Left ventricle myocardium inferior (tissue), 1 donor: ENCODE data around the gene PTPRC. TPM values are rescaled to one million over a fixed set of nuclear protein-coding genes. Genes with fewer than 3 reads are reported as not detected.

Source experiments
- DNase-seq: peaks from one replicate; pipeline ENCODE4 v3.0.0-alpha.2; 2020
- H3K27ac ChIP-seq: fragments of 200-600 bp; replicated peaks from 2 replicates; pipeline ENCODE4 v1.8.0; 2021
- H3K27me3 ChIP-seq: fragments of 200-600 bp; 2 replicates; pipeline ENCODE4 v1.8.0; 2021; ENCODE audit warnings: low read depth
- H3K36me3 ChIP-seq: fragments of 200-600 bp; 2 replicates; pipeline ENCODE4 v1.8.0; 2021
- H3K4me1 ChIP-seq: fragments of 200-600 bp; 2 replicates; pipeline ENCODE4 v1.8.0; 2021
- H3K4me3 ChIP-seq: fragments of 200-600 bp; 2 replicates; pipeline ENCODE4 v1.8.0; 2021; ENCODE audit warnings: mild to moderate bottlenecking, moderate library complexity
- H3K9me3 ChIP-seq: fragments of 200-600 bp; replicated peaks from 2 replicates; pipeline ENCODE4 v1.8.0; 2021
- CTCF ChIP-seq: fragments of 200-600 bp; IDR thresholded peaks from 2 replicates; pipeline ENCODE4 v1.8.0; 2021; ENCODE audit warnings: antibody characterized with exemption, mild to moderate bottlenecking, borderline replicate concordance
- intact Hi-C: fragments of 100-400 bp; cut with micrococcal nuclease; formaldehyde crosslinking; loops from one replicate; pipeline ENCODE4 v1.11.0; 2022
- total RNA-seq: library from RNA; stranded (reverse); fragmentation: NEBNext Ultra II Directional; extraction: Animal tissue kit (Norgen Biotek cat#: 25700); gene quantifications from one replicate; pipeline ENCODE4 v1.2.1, GENCODE V29; 2021
- donor health status: DM: no; HTN: yes; CAD: no; lungs with severe emphysema.

The PTPRC gene
- total RNA-seq, 1 donor from 2014 or later, result 7.5 TPM

- intact Hi-C loops, result no loop called here
- no peak for TF ChIP-seq CTCF
- DNase-seq, result no peak
- Histone ChIP-seq H3K27ac (no peak overlapping the region), H3K4me1 (peaks cover 11% of the 10 kb centered on the region), H3K27me3 (no peaks in the 10 kb centered on the region), H3K36me3 (no peaks in the 10 kb centered on the region), H3K9me3 (no peaks in the 10 kb centered on the region), H3K4me3 (no peak overlapping the region)
Measured at GRCh38 chr1:198772626-198773025, 133.8 kb downstream of the PTPRC start.

- H3K4me3 ChIP-seq, result no peak overlapping the region
- intact Hi-C loops, result no loop called here
- peaks cover 11% of the 10 kb centered on the region for H3K4me1 ChIP-seq
- no peaks in the 10 kb centered on the region for H3K36me3 ChIP-seq
- H3K27ac ChIP-seq, result no peak overlapping the region
- no peaks in the 10 kb centered on the region for H3K27me3 ChIP-seq
- DNase-seq, result no peak
- no peak for TF ChIP-seq CTCF
- no peaks in the 10 kb centered on the region for H3K9me3 ChIP-seq
Measured at GRCh38 chr1:198773030-198773429, 134.2 kb downstream of the PTPRC start.

- no peaks in the 10 kb centered on the region for H3K9me3 ChIP-seq
- no peaks in the 10 kb centered on the region for H3K27me3 ChIP-seq
- intact Hi-C loops, result no loop called here
- no peak overlapping the region for H3K27ac ChIP-seq
- H3K4me3 ChIP-seq, result no peak overlapping the region
- no peaks in the 10 kb centered on the region for H3K36me3 ChIP-seq
- no peak for TF ChIP-seq CTCF
- peaks cover 11% of the 10 kb centered on the region for H3K4me1 ChIP-seq
- DNase-seq, result no peak
Measured at GRCh38 chr1:198773523-198773922, 134.7 kb downstream of the PTPRC start.

- Histone ChIP-seq H3K4me3 (no peak overlapping the region), H3K9me3 (no peaks in the 10 kb centered on the region), H3K4me1 (peaks cover 11% of the 10 kb centered on the region), H3K36me3 (no peaks in the 10 kb centered on the region), H3K27me3 (no peaks in the 10 kb centered on the region), H3K27ac (no peak overlapping the region)
- TF ChIP-seq CTCF, result no peak
- intact Hi-C loops, result no loop called here
- DNase-seq, result no peak
Measured at GRCh38 chr1:198774421-198774820, 135.6 kb downstream of the PTPRC start.

GRCh38 chr1:198775606-198776005 is 136.8 kb downstream of the PTPRC start:
- no peaks in the 10 kb centered on the region for H3K36me3 ChIP-seq
- peak overlapping the region; percentile 80 for H3K27ac ChIP-seq
- TF ChIP-seq CTCF, result no peak
- no peak overlapping the region for H3K4me3 ChIP-seq
- DNase-seq, result no peak
- H3K9me3 ChIP-seq, result no peaks in the 10 kb centered on the region
- H3K27me3 ChIP-seq, result no peaks in the 10 kb centered on the region
- peaks cover 11% of the 10 kb centered on the region for H3K4me1 ChIP-seq
- intact Hi-C loops, result no loop called here

- Histone ChIP-seq H3K36me3 (no peaks in the 10 kb centered on the region), H3K4me3 (no peak overlapping the region), H3K4me1 (peaks cover 11% of the 10 kb centered on the region), H3K27me3 (no peaks in the 10 kb centered on the region), H3K27ac (peak overlapping the region; percentile 80), H3K9me3 (no peaks in the 10 kb centered on the region)
- no peak for TF ChIP-seq CTCF
- intact Hi-C loops, result no loop called here
- peak; percentile 54 for DNase-seq
Measured at GRCh38 chr1:198776602-198777029, 137.8 kb downstream of the PTPRC start.
